ENCODE measurements around the gene SMPD4. TPM values are rescaled to one million over a fixed set of nuclear protein-coding genes. Genes with fewer than 3 reads are reported as not detected.
"Not testable (repeated sequence)": the region's sequence is repeated elsewhere in the genome, so short reads cannot be mapped to it uniquely, and the experiment has no call there.

The SMPD4 gene
- total and polyA plus RNA-seq, 2 of the 8 experiments (the other 6 are each of a cell fraction or from before 2014, with no cell fraction given), result 102 to 106 TPM

- H3K14ac ChIP-seq (ENCODE audit: insufficient read length); H2AK5ac ChIP-seq (ENCODE audit: low read depth, low read length); H4K5ac ChIP-seq (ENCODE audit: insufficient read length, low read depth, low read length); H3K79me1 ChIP-seq (ENCODE audit: low read depth, low read length); H3K79me2 ChIP-seq (ENCODE audit: control insufficient read depth in 1 of 2, insufficient read depth in 2 of 2, low read length in 2 of 2); H3K4me2 ChIP-seq (ENCODE audit: insufficient read depth in 1 of 2, low read depth in 2 of 2, low read length in 2 of 2); H2BK15ac ChIP-seq (ENCODE audit: low read length); POLR2A ChIA-PET (ENCODE audit: partially characterized antibody); H2AFZ ChIP-seq (ENCODE audit: low read length); CTCF ChIA-PET (ENCODE audit: partially characterized antibody); H3K36me3 ChIP-seq (ENCODE audit: control insufficient read depth in 2 of 4, insufficient read depth in 4 of 4, low read length in 3 of 4); H3K4me3 ChIP-seq (ENCODE audit: extremely low read depth in 1 of 4, insufficient read depth in 2 of 4, low read depth in 3 of 4, low read length in 4 of 4); H3K9ac ChIP-seq (replicated peaks in 1 of 4; ENCODE audit: extremely low read depth in 1 of 4, low read depth in 3 of 4, low read length in 3 of 4); H3K23me2 ChIP-seq (ENCODE audit: low read depth, low read length); DNase-seq (ENCODE audit: low read depth in 1 of 2, low spot score in 2 of 2); H4K8ac ChIP-seq (ENCODE audit: extremely low read depth, insufficient read depth, low read length); H2BK12ac ChIP-seq (ENCODE audit: low read depth, low read length); H3K27me3 ChIP-seq (replicated peaks in 1 of 4; ENCODE audit: control insufficient read depth in 3 of 4, extremely low read depth in 1 of 4, insufficient read depth in 3 of 4, low read length in 3 of 4); H2BK120ac ChIP-seq (replicated peaks; ENCODE audit: low read depth, low read length); FAIRE-seq; H2BK5ac ChIP-seq (ENCODE audit: low read depth, low read length); H3K23ac ChIP-seq (ENCODE audit: insufficient read length); H4K20me1 ChIP-seq (replicated peaks in 1 of 2; ENCODE audit: control insufficient read depth in 1 of 2, insufficient read depth in 2 of 2, low read length in 2 of 2); H4K91ac ChIP-seq (replicated peaks; ENCODE audit: insufficient read length, low read length); H3K56ac ChIP-seq (replicated peaks; ENCODE audit: insufficient read length, low read depth, low read length); H3K18ac ChIP-seq (ENCODE audit: extremely low read depth, low read length); H3K4ac ChIP-seq (replicated peaks; ENCODE audit: insufficient read length, low read depth, low read length); H3K4me1 ChIP-seq (replicated peaks in 1 of 4; ENCODE audit: control insufficient read depth in 3 of 4, insufficient read depth in 4 of 4, low read length in 3 of 4); H3K9me3 ChIP-seq (ENCODE audit: insufficient read depth in 2 of 2, low read depth in 1 of 2, low read length in 1 of 2); H3K27ac ChIP-seq (ENCODE audit: low read depth, low read length); H2BK20ac ChIP-seq (ENCODE audit: low read length): not testable (repeated sequence)
- WGBS, 2 experiments (ENCODE audit: extremely low coverage in 1 of 2, insufficient coverage in 1 of 2, insufficient read length in 1 of 2, insufficient replicate concordance in 2 of 2, low coverage in 1 of 2, low lambda C conversion rate in 2 of 2, missing lambda C conversion rate in 1 of 2), result no CpG with 5 or more reads among the region's 1 CpG
Observed at GRCh38 chr2:130220505-130220904, 39.1 kb upstream of the SMPD4 start.

GRCh38 chr2:130219147-130219546 is 37.7 kb upstream of the SMPD4 start:
- H3K56ac ChIP-seq (replicated peaks; ENCODE audit: insufficient read length, low read depth, low read length); FAIRE-seq; H2BK15ac ChIP-seq (ENCODE audit: low read length); H3K79me2 ChIP-seq (ENCODE audit: control insufficient read depth in 1 of 2, insufficient read depth in 2 of 2, low read length in 2 of 2); H3K23ac ChIP-seq (ENCODE audit: insufficient read length); H2BK20ac ChIP-seq (ENCODE audit: low read length); H3K79me1 ChIP-seq (ENCODE audit: low read depth, low read length); H3K4me2 ChIP-seq (ENCODE audit: insufficient read depth in 1 of 2, low read depth in 2 of 2, low read length in 2 of 2); H4K8ac ChIP-seq (ENCODE audit: extremely low read depth, insufficient read depth, low read length); H3K4ac ChIP-seq (replicated peaks; ENCODE audit: insufficient read length, low read depth, low read length); H3K4me3 ChIP-seq (ENCODE audit: extremely low read depth in 1 of 4, insufficient read depth in 2 of 4, low read depth in 3 of 4, low read length in 4 of 4); H3K27me3 ChIP-seq (replicated peaks in 1 of 4; ENCODE audit: control insufficient read depth in 3 of 4, extremely low read depth in 1 of 4, insufficient read depth in 3 of 4, low read length in 3 of 4); H4K20me1 ChIP-seq (replicated peaks in 1 of 2; ENCODE audit: control insufficient read depth in 1 of 2, insufficient read depth in 2 of 2, low read length in 2 of 2); DNase-seq (ENCODE audit: low read depth in 1 of 2, low spot score in 2 of 2); H3K36me3 ChIP-seq (ENCODE audit: control insufficient read depth in 2 of 4, insufficient read depth in 4 of 4, low read length in 3 of 4); H2BK12ac ChIP-seq (ENCODE audit: low read depth, low read length); H2BK120ac ChIP-seq (replicated peaks; ENCODE audit: low read depth, low read length); H3K4me1 ChIP-seq (replicated peaks in 1 of 4; ENCODE audit: control insufficient read depth in 3 of 4, insufficient read depth in 4 of 4, low read length in 3 of 4); H2BK5ac ChIP-seq (ENCODE audit: low read depth, low read length); H3K27ac ChIP-seq (ENCODE audit: low read depth, low read length); H4K91ac ChIP-seq (replicated peaks; ENCODE audit: insufficient read length, low read length); H4K5ac ChIP-seq (ENCODE audit: insufficient read length, low read depth, low read length); POLR2A ChIA-PET (ENCODE audit: partially characterized antibody); H3K14ac ChIP-seq (ENCODE audit: insufficient read length); H3K9me3 ChIP-seq (ENCODE audit: insufficient read depth in 2 of 2, low read depth in 1 of 2, low read length in 1 of 2); H3K23me2 ChIP-seq (ENCODE audit: low read depth, low read length); CTCF ChIA-PET (ENCODE audit: partially characterized antibody); H2AFZ ChIP-seq (ENCODE audit: low read length); H3K9ac ChIP-seq (replicated peaks in 1 of 4; ENCODE audit: extremely low read depth in 1 of 4, low read depth in 3 of 4, low read length in 3 of 4); H2AK5ac ChIP-seq (ENCODE audit: low read depth, low read length); H3K18ac ChIP-seq (ENCODE audit: extremely low read depth, low read length): not testable (repeated sequence)
- WGBS, 2 experiments (ENCODE audit: extremely low coverage in 1 of 2, insufficient coverage in 1 of 2, insufficient read length in 1 of 2, insufficient replicate concordance in 2 of 2, low coverage in 1 of 2, low lambda C conversion rate in 2 of 2, missing lambda C conversion rate in 1 of 2), result no CpG with 5 or more reads among the region's 2 CpGs
